HG02763 (cell line): ENCODE measurements around the gene TRIML2.
"Not testable (repeated sequence)": the region's sequence is repeated elsewhere in the genome, so short reads cannot be mapped to it uniquely, and the experiment has no call there.

Experiments
- ATAC-seq: cut with Tn5 transposase; IDR thresholded peaks from one replicate; pipeline ENCODE4 v1.9.1; 2021; ENCODE audit warnings: mild to moderate bottlenecking, moderate library complexity; ENCODE audit not compliant: unreplicated experiment

TRIML2 gene

GRCh38 chr4:188107931-188108843 is 1.2 kb downstream of the TRIML2 start:
- no peak for ATAC-seq

DNA sequence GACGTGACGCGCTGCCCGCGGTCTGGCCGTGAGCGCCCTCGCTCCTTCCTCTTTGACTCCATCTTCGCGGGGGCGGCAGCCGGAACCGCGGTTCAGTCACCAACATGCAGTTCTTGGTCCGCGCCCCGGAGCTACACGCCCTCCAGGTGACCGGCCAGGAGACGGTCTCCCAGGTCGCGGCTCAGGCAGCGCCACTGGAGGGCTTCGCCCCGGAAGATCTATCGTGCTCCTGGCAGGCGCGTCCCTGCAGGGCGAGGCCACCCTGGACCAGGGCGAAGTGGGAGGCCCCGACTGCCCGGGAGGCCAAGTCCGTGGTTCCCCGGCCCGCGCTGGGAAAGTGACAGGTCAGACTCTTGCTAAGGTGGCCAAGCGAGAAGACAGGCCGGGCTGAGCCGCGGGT is 2.9 kb downstream of the TRIML2 start:
- no peak for ATAC-seq

DNA sequence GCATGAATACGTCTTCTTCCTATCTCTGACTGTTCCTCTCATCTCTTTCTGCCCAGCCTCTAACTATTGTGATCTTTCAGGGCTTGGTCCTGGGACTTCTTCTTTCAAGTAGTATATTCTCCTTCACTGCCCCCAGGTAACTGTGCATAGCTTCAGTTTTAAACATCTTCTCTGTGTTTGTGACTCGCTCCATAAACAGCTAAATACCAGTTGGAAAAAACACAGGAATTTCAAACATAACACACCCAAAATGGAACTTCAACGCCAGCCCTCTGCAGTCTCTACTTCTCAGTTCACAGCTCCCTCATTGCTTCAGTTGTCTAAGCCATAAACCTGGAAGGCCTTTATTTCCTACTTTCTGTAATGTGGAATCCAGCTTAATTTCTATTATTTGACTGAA is 16.6 kb downstream of the TRIML2 start:
- no peak for ATAC-seq

DNA sequence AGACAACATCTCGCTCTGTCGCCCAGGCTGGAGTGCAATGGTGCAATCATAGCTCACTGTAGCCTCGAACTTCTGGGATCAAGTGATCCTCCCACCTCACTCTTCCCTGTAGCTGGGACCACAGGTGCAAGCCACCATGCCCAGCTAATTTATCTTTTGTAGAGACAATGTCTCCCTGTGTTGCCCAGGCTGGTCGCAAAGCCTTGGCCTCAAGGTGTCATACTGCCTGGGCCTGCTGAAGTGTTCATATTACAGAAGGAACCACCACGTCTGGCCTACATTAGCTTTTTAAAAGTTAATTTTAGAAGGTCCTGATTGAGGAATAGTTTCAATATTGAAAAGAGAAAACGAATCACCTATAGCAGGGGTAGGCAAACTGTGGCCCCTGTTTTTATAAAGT is 22.5 kb downstream of the TRIML2 start:
- no peak for ATAC-seq

DNA sequence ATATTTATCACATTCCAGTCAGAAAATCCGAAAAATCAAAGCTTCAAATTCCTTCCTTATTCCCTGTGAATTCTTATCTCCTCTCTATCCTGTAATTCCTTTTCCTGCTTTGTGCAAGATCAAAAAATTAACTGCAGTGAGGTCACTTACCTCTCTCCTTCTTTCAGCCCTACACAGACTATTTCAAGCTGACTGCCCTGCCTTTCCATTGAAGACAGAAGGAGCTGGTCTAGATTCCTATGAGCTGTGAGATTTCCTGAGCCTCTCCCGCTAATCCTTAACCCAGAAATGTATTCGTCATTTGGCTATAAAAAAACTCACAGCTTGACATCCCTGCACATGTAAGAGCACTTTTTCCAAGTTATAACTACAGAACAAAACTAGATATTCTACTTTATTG is 26.6 kb downstream of the TRIML2 start:
- ATAC-seq: no peak

DNA sequence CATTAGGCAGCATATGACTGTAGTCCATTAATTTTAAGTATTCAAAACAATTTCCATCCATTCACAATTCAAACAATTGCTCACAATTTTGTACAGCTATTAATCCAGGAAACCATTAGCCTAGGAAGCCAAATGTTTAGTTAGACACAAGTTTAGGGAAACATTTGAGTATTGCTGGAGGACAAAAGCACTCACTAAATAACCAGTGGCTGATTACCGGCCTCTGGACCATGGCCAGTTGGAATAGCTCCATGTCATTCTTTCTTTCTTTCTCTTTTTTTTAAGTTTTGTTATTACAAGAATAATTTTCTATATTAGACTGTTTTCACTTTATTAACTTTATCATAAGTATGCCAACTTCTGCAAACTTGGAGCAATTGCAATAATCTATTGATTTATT is 31.3 kb downstream of the TRIML2 start:
- no peak for ATAC-seq

GRCh38 chr4:188076169-188076568 is 33.2 kb downstream of the TRIML2 start:
- ATAC-seq: no peak

DNA sequence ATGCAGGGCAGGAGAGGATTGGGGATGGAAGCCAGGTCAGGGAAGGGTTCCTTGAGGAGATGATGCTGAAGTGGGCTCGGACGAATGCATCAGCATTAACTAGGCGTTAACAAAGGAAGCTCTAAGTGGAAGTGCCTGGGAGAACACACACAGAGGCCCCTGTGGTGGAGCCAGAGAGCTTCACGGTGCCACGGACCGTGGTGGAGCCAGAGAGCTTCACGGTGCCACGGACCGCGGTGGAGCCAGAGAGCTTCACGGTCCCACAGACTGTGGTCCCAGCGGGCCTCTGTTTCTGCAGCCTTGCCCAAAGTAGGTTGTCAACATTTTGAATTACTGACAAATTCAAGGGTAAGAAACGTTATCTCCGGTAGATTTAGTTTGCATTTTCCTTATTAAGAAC is 48.3 kb downstream of the TRIML2 start:
- ATAC-seq: no peak

- no peak for ATAC-seq
These were observed 56.1 kb downstream of the TRIML2 start for GRCh38 chr4:188053302-188053701.

DNA sequence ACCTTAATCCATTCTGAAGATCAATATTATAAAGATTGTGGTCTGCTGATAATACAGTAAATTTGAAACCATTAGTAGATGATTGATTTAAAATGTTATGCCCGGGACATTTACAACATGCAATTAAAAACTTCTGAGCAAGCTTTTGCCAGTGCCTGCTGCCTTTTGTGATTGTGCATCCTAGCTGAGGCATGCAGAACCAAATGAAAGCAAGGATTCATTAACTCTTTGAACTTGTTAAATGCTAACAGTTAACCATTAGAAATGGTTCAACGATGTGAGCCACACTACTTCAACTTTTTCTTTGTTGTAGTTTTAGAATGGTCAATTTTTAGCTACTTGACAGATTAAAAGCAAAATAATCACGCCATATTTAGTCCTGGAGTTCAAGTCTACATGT is 62.7 kb downstream of the TRIML2 start:
- no peak for ATAC-seq

DNA sequence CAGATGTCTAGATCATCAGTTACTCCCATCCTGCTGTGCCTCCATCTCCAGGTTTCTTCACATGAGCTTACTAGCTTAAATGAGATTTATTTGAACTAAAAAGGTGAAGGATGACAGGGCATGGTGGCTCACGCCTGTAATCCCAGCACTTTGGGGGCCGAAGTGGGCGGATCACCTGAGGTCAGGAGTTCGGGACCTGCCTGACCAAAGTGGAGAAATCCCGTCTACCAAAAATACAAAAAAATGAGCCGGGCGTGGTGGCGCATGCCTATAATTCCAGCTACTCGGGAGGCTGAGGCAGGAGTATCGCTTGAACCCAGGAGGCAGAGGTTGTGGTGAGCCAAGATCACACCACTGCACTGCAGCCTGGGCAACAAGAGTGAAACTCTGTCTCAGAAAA is 63.9 kb downstream of the TRIML2 start:
- ATAC-seq: not testable (repeated sequence)

DNA sequence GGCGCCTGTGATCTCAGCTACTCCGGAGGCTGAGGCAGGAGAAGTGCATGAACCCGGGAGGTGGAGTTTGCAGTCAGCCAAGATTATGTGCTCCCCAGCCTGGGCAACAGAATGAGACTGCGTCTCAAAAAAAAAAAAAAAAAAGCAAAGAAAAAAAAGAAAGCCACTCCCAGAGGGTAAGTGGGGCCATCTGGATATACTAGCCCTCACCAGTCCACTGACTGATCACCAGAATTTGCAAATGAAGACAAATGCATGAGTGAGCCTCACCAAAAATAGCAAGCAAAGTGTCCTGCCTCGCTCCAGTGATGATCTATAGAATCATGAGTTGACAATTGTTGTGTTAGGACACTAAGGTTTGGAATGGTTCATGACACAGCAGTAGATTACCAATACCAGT is 66.2 kb downstream of the TRIML2 start:
- no peak for ATAC-seq

GRCh38 chr4:188042191-188042590 is 67.2 kb downstream of the TRIML2 start:
- ATAC-seq: no peak

- no peak for ATAC-seq
These were observed 67.7 kb downstream of the TRIML2 start for GRCh38 chr4:188041721-188042120.
